HUES64 (cell line): ENCODE data around the gene IQUB.
"Not testable (repeated sequence)": the region's sequence is repeated elsewhere in the genome, so short reads cannot be mapped to it uniquely, and the experiment has no call there.

Experiments
- H3K27ac ChIP-seq: 2 replicates; pipeline ENCODE4 v1.7.0; 2013; ENCODE audit warnings: low read depth, low read length, inconsistent platforms
- H3K27me3 ChIP-seq: 2 replicates; pipeline ENCODE4 v1.6.1; 2013; ENCODE audit warnings: mild to moderate bottlenecking, low read length; ENCODE audit not compliant: insufficient read depth
- H3K36me3 ChIP-seq: 2 replicates; pipeline ENCODE4 v1.6.1; 2013; ENCODE audit warnings: mild to moderate bottlenecking, low read length; ENCODE audit not compliant: insufficient read depth
- H3K4me1 ChIP-seq: 2 replicates; pipeline ENCODE4 v1.6.1; 2013; ENCODE audit warnings: mild to moderate bottlenecking, low read length, moderate library complexity; ENCODE audit not compliant: insufficient read depth
- H3K4me3 ChIP-seq: 2 replicates; pipeline ENCODE4 v1.5.1; 2013; ENCODE audit warnings: mild to moderate bottlenecking, low read length, moderate library complexity
- H3K9ac ChIP-seq: 2 replicates; pipeline ENCODE4 v1.6.1; 2013; ENCODE audit warnings: mild to moderate bottlenecking, low read depth, low read length
- H3K9me3 ChIP-seq: 2 replicates; pipeline ENCODE4 v1.6.1; 2013; ENCODE audit warnings: low read depth, low read length; ENCODE audit not compliant: insufficient read depth
- WGBS: fragments of 150-250, 120-280 bp; methylation state at CpG from one replicate; pipeline ENCODE4 v1.1.7; 2013; ENCODE audit warnings: missing lambda C conversion rate; 5-methylcytosine and 5-hydroxymethylcytosine counted together

Gene IQUB

GRCh38 chr7:123538897-123539296 lies 4.5 kb upstream of the IQUB start:
- no peak overlapping the region for H3K4me3 ChIP-seq
- peaks cover 14% of the 10 kb centered on the region for H3K36me3 ChIP-seq
- H3K9me3 ChIP-seq = no peaks in the 10 kb centered on the region
- peaks cover 4% of the 10 kb centered on the region for H3K27me3 ChIP-seq
- no peak overlapping the region for H3K27ac ChIP-seq
- WGBS = no CpG with 5 or more reads among the region's 1 CpG
- peaks cover 3% of the 10 kb centered on the region for H3K4me1 ChIP-seq
- no peak overlapping the region for H3K9ac ChIP-seq

DNA sequence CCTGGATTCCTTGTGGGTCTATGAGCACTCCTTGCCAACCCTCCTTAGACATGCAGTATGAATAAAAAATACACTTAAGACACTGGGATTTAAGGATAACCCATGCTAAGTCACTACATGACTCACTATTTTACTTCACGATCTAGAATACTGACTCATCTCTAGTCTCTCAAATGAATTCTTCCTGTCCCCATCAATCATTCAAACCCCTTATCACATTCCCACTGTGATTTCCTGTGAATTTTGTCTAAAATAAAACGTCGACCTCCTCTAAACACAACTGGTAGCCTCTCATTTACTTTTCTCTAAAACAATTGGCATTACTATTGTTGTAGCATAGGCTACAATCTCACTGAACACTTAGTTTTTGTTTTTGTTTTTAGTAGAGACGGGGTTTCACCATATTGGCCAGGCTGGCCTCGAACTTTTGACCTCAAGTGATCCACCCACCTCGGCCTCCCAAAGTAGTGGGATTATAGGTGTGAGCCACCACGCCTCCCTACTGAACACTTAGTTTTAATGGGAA lies 3.9 kb upstream of the IQUB start:
- Histone ChIP-seq H3K36me3 (peaks cover 12% of the 10 kb centered on the region), H3K9ac (no peak overlapping the region), H3K9me3 (no peaks in the 10 kb centered on the region), H3K27me3 (peaks cover 11% of the 10 kb centered on the region), H3K27ac (no peak overlapping the region), H3K4me3 (no peak overlapping the region), H3K4me1 (peaks cover 9% of the 10 kb centered on the region)
- 90% methylated on average over 7 of the region's 7 CpGs for WGBS

- 67% methylated on average over 2 of the region's 3 CpGs for WGBS
- Histone ChIP-seq H3K9me3 (no peaks in the 10 kb centered on the region), H3K27ac (no peak overlapping the region), H3K9ac (no peak overlapping the region), H3K4me1 (peaks cover 12% of the 10 kb centered on the region), H3K36me3 (peaks cover 6% of the 10 kb centered on the region; the same call in 1 of the 2 replicates), H3K4me3 (no peak overlapping the region), H3K27me3 (peaks cover 16% of the 10 kb centered on the region)
Observed at GRCh38 chr7:123537026-123537642, 2.7 kb upstream of the IQUB start.

- Histone ChIP-seq H3K9ac (no peak overlapping the region), H3K27ac (no peak overlapping the region), H3K4me3 (peak overlapping the region; percentile 71)
Observed at GRCh38 chr7:123535517-123535916, 1.1 kb upstream of the IQUB start.

DNA sequence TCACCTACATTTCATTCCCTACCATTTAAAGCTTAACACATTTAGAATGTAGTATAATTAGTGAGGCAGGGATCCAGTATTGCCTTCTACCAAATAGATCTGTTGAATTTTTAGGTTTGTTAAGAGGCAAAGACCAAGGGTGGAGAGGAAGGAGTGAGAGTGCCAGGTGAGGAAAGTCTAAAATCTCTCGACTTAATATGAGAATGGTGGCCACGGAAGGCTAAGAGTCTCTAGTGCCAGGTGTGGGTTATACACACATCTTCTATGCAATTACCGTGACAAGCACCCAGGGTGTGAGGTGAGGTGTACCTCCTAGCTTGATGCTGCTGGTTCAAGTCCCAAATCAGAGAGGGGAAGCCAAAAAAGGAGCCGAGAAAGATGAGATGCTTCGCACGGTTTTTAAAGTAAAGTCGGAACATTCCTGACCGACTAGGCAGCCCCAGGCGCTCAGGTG lies 439 bp downstream of the IQUB start:
- Histone ChIP-seq H3K36me3 (no peaks in the 10 kb centered on the region), H3K4me3 (peak overlapping the region; percentile 80), H3K27me3 (peaks cover 19% of the 10 kb centered on the region), H3K4me1 (peaks cover 13% of the 10 kb centered on the region), H3K27ac (no peak overlapping the region), H3K9me3 (no peaks in the 10 kb centered on the region), H3K9ac (peak overlapping the region; percentile 16; the same call in 1 of the 2 replicates)
- WGBS = 5% methylated on average over 9 of the region's 9 CpGs

More at GRCh38 chr7:123535517-123535916, 1.1 kb upstream of the IQUB start:
- Histone ChIP-seq H3K4me1 (peaks cover 12% of the 10 kb centered on the region), H3K9me3 (no peaks in the 10 kb centered on the region), H3K36me3 (no peaks in the 10 kb centered on the region), H3K27me3 (peaks cover 19% of the 10 kb centered on the region)
- WGBS = 95% methylated on average over 12 of the region's 12 CpGs

DNA sequence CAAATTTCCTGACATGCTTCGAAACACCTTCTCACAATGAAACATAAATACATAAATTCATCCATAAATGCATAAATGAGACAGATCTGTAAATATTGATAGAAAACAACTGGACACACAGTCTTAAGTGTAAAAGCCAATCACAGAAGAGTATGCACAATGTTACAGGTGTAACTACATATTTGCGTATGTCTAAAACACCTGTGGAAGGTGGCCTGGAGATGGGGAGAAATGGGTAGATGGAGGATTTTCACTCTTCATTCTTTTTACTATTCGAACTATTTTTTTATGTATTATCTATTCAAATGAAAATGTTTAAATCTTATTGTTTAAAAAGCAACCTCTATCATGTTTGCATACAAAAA lies 860 bp downstream of the IQUB start:
- H3K9ac ChIP-seq = no peak overlapping the region
- H3K27me3 ChIP-seq = peaks cover 19% of the 10 kb centered on the region
- H3K9me3 ChIP-seq = no peaks in the 10 kb centered on the region
- peak overlapping the region; percentile 80 for H3K4me3 ChIP-seq
- peaks cover 15% of the 10 kb centered on the region for H3K4me1 ChIP-seq
- H3K36me3 ChIP-seq = no peaks in the 10 kb centered on the region
- 100% methylated on average over 1 of the region's 3 CpGs for WGBS
- H3K27ac ChIP-seq = no peak overlapping the region

DNA sequence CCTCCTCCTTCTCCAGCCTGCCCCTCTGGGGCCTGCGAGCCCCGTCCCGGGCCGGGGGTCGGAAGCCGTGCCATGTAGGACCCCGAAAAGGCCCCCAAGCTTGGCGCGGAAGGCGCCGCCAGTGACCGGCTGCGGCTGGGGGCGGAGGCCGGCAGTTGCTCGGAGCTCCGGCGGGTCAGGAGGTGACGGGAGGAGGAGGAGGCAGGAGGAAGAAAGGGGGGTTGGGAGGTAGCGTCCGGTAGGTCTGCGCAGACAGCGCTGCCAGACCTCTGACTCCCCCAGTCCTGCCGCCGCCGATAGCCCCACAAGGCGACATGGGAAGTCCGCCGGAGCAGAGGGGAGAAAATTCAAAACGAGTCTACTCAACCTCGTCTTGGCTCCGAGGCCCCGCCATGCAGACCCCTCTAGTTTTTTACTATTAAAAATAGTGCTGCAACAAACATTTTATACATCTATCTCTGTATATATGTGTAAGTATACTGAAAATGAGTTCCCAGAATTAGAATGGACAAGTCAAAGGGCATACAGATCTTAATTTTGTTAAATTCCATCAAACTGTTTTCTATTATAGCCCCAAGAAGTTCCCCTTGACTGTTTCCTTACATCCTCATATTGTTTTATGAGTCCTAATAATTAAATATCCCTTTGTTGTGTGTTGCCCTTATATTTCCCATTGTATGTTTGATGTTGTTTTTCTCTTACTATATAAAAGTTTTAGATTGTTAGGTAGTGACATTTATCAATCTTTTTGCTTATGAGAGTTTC lies 1.4 kb downstream of the IQUB start:
- H3K36me3 ChIP-seq, H3K9me3 ChIP-seq, H3K27ac ChIP-seq: not testable (repeated sequence)
- peaks cover 19% of the 10 kb centered on the region for H3K27me3 ChIP-seq
- 0% methylated on average over 18 of the region's 33 CpGs for WGBS
- peak overlapping the region; percentile 80 for H3K4me3 ChIP-seq
- peaks cover 15% of the 10 kb centered on the region for H3K4me1 ChIP-seq
- H3K9ac ChIP-seq = 0 out of 2 replicates have a peak overlapping the region, but pooled peaks have one; percentile 40

DNA sequence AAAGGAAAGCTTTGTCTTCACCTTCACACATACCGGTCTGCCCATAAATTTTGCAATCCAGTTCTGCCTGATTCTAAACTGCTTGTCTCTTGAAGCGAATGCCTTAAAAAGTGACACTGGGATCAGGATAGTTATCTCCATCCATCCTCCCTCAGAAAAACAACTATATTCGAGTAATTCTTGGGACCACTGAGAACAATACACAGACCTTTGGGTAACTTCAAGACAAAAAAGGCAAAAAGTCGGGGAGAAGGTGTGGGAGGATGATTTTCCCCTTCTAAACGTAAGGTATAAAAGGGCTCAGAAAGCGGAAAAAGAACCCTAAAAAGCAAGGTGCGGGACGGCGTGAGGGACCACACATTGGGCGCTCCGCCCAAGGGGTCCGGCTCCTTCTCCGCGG lies 2.1 kb downstream of the IQUB start:
- H3K27ac ChIP-seq, H3K36me3 ChIP-seq, H3K9me3 ChIP-seq: not testable (repeated sequence)
- Histone ChIP-seq H3K4me3 (peak overlapping the region; percentile 80), H3K4me1 (peaks cover 15% of the 10 kb centered on the region), H3K27me3 (peaks cover 19% of the 10 kb centered on the region), H3K9ac (0 out of 2 replicates have a peak overlapping the region, but pooled peaks have one; percentile 40)
- 24% methylated on average over 3 of the region's 14 CpGs for WGBS

- H3K9me3 ChIP-seq, H3K27ac ChIP-seq, H3K36me3 ChIP-seq, H3K9ac ChIP-seq, H3K4me3 ChIP-seq: not testable (repeated sequence)
- 96% methylated on average over 13 of the region's 13 CpGs for WGBS
- Histone ChIP-seq H3K27me3 (peaks cover 19% of the 10 kb centered on the region), H3K4me1 (peaks cover 15% of the 10 kb centered on the region)
Observed at GRCh38 chr7:123530035-123530591, 4.3 kb downstream of the IQUB start.

DNA sequence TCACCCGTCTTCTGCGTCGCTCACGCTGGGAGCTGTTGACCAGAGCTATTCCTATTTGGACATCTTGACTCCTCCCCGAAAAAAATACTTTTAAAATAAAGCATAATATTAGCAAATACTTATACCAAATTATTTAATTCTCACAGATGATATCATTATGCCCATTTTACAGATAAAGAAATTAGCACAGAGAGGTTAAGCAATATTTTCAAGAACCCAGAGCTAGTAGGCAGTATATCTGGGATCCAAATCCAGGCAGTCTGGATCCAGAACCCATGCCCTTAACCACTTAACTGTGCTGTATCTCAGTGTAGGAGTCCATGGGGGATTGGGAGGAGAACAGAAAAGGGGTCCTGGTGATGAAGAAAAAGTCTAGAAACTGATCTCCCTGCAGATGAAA lies 6.1 kb downstream of the IQUB start:
- no peaks in the 10 kb centered on the region for H3K9me3 ChIP-seq
- H3K9ac ChIP-seq = 0 out of 2 replicates have a peak overlapping the region, but pooled peaks have one; percentile 47
- no peak overlapping the region for H3K27ac ChIP-seq
- H3K36me3 ChIP-seq = no peaks in the 10 kb centered on the region
- peaks cover 6% of the 10 kb centered on the region for H3K4me1 ChIP-seq
- peak overlapping the region; percentile 48 for H3K4me3 ChIP-seq
- H3K27me3 ChIP-seq = peaks cover 8% of the 10 kb centered on the region
- 9% methylated on average over 4 of the region's 5 CpGs for WGBS

DNA sequence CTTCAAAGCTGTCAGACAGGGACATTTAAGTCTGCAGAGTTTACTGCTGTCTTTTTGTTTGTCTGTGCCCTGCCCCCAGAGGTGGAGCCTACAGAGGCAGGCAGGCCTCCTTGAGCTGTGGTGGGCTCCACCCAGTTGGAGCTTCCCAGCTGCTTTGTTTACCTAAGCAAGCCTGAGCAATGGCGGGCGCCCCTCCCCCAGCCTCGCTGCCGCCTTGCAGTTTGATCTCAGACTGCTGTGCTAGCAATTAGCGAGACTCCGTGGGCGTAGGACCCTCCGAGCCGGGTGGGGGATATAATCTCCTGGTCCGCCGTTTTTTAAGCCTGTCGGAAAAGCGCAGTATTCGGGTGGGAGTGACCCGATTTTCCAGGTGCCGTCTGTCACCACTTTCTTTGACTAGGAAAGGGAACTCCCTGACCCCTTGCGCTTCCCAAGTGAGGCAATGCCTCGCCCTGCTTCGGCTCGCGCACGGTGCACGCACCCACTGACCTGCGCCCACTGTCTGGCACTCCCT lies 6.6 kb downstream of the IQUB start:
- Histone ChIP-seq H3K4me3 (peak overlapping the region; percentile 48), H3K9ac (0 out of 2 replicates have a peak overlapping the region, but pooled peaks have one; percentile 47)

More for the DNA sequence above, 6.6 kb downstream of the IQUB start:
- not testable (repeated sequence) for H3K4me1 ChIP-seq, H3K9me3 ChIP-seq, H3K36me3 ChIP-seq, H3K27me3 ChIP-seq, H3K27ac ChIP-seq
- 8% methylated on average over 17 of the region's 24 CpGs for WGBS
